RWPE2 (cell line): ENCODE data around the gene MACROD2.

ENCODE experiments used
- ATAC-seq: fragments of 200-7000 bp; cut with Tn5 transposase; 3 replicates; pipeline ENCODE4 v1.9.1; 2021; ENCODE audit warnings: low read depth
- DNase-seq: peaks from one replicate; pipeline ENCODE4 v3.0.0-alpha.2; 2020; ENCODE audit warnings: low spot score
- H3K27ac ChIP-seq: fragments of 450-650 bp; 2 replicates; pipeline ENCODE4 v1.5.1; 2017; ENCODE audit warnings: mild to moderate bottlenecking; ENCODE audit not compliant: poor library complexity, severe bottlenecking
- H3K27me3 ChIP-seq: fragments of 250-450 bp; sonication (Bioruptor Pico); 2 replicates; pipeline ENCODE4 v1.5.1; 2021; ENCODE audit warnings: mild to moderate bottlenecking, moderate library complexity; ENCODE audit not compliant: insufficient read depth, poor library complexity, severe bottlenecking
- H3K36me3 ChIP-seq: fragments of 250-450 bp; sonication (Bioruptor Pico); 2 replicates; pipeline ENCODE4 v1.5.1; 2020; ENCODE audit warnings: low read depth, mild to moderate bottlenecking, moderate library complexity
- H3K4me1 ChIP-seq: fragments of 250-450 bp; sonication (Bioruptor Pico); 2 replicates; pipeline ENCODE4 v1.5.1; 2021; ENCODE audit warnings: mild to moderate bottlenecking, moderate library complexity; ENCODE audit not compliant: insufficient read depth, poor library complexity, severe bottlenecking
- H3K4me3 ChIP-seq: fragments of 250-450 bp; sonication (Bioruptor Pico); 2 replicates; pipeline ENCODE4 v1.5.1; 2021; ENCODE audit warnings: mild to moderate bottlenecking, moderate library complexity; ENCODE audit not compliant: severe bottlenecking
- H3K9me3 ChIP-seq: fragments of 250-450 bp; sonication (Bioruptor Pico); 2 replicates; pipeline ENCODE4 v1.5.1; 2021; ENCODE audit warnings: mild to moderate bottlenecking, moderate library complexity; ENCODE audit not compliant: severe bottlenecking
- CTCF ChIP-seq: fragments of 450-650 bp; IDR thresholded peaks from one replicate; pipeline ENCODE4 v1.5.1; 2017; ENCODE audit warnings: mild to moderate bottlenecking, moderate library complexity; ENCODE audit not compliant: poor library complexity, severe bottlenecking

The MACROD2 gene

GRCh38 chr20:15784020-15784419 is 1788.7 kb downstream of the MACROD2 start:
- no peak overlapping the region for H3K4me3 ChIP-seq
- H3K36me3 ChIP-seq: no peaks in the 10 kb centered on the region
- no peaks in the 10 kb centered on the region for H3K27me3 ChIP-seq
- no peaks in the 10 kb centered on the region for H3K4me1 ChIP-seq
- ATAC-seq: peak; percentile 44; the same call in 2 of the 3 replicates
- H3K9me3 ChIP-seq: no peaks in the 10 kb centered on the region
- H3K27ac ChIP-seq: no peak overlapping the region
- TF ChIP-seq CTCF: no peak
- no peak for DNase-seq

GRCh38 chr20:15789079-15789478 is 1793.8 kb downstream of the MACROD2 start:
- Histone ChIP-seq H3K27ac (no peak overlapping the region), H3K4me3 (no peak overlapping the region), H3K4me1 (no peaks in the 10 kb centered on the region), H3K27me3 (no peaks in the 10 kb centered on the region), H3K36me3 (no peaks in the 10 kb centered on the region), H3K9me3 (no peaks in the 10 kb centered on the region)
- TF ChIP-seq CTCF: no peak
- ATAC-seq (no peak), DNase-seq (no peak)

- Histone ChIP-seq H3K27ac (no peak overlapping the region), H3K4me1 (no peaks in the 10 kb centered on the region), H3K9me3 (no peaks in the 10 kb centered on the region), H3K4me3 (no peak overlapping the region), H3K27me3 (no peaks in the 10 kb centered on the region), H3K36me3 (no peaks in the 10 kb centered on the region)
- DNase-seq (no peak), ATAC-seq (no peak)
- TF ChIP-seq CTCF: no peak
These were observed 1797.5 kb downstream of the MACROD2 start for GRCh38 chr20:15792855-15793254.

GRCh38 chr20:15794409-15794808 is 1799.1 kb downstream of the MACROD2 start:
- no peak for DNase-seq

More at GRCh38 chr20:15794409-15794808, 1799.1 kb downstream of the MACROD2 start:
- no peak overlapping the region for H3K27ac ChIP-seq
- TF ChIP-seq CTCF: no peak
- no peak for ATAC-seq
- H3K27me3 ChIP-seq: no peaks in the 10 kb centered on the region
- no peaks in the 10 kb centered on the region for H3K4me1 ChIP-seq
- no peak overlapping the region for H3K4me3 ChIP-seq
- no peaks in the 10 kb centered on the region for H3K36me3 ChIP-seq
- no peaks in the 10 kb centered on the region for H3K9me3 ChIP-seq
